IPS-18c (cell line): Measurements from ENCODE around the gene ZHX3.

ENCODE experiments used
- H3K4me3 ChIP-seq: 2 replicates; pipeline ENCODE4 v1.7.0; 2013; ENCODE audit warnings: low read depth, mild to moderate bottlenecking, low read length, moderate library complexity; ENCODE audit not compliant: insufficient read depth
- H3K9me3 ChIP-seq: one replicate; pipeline ENCODE4 v1.6.1; 2013; ENCODE audit warnings: mild to moderate bottlenecking, low read length, moderate library complexity; ENCODE audit not compliant: control insufficient read depth, insufficient read depth

The ZHX3 gene

GRCh38 chr20:41357424-41358163 is 40.1 kb upstream of the ZHX3 start:
- no peak overlapping the region for H3K4me3 ChIP-seq
- H3K9me3 ChIP-seq, result no peaks in the 10 kb centered on the region

GRCh38 chr20:41356951-41357350 is 39.4 kb upstream of the ZHX3 start:
- Histone ChIP-seq H3K9me3 (no peaks in the 10 kb centered on the region), H3K4me3 (no peak overlapping the region)

GRCh38 chr20:41355598-41356203 is 38.2 kb upstream of the ZHX3 start:
- Histone ChIP-seq H3K4me3 (no peak overlapping the region), H3K9me3 (no peaks in the 10 kb centered on the region)

GRCh38 chr20:41355192-41355591 is 37.7 kb upstream of the ZHX3 start:
- H3K4me3 ChIP-seq, result no peak overlapping the region
- H3K9me3 ChIP-seq, result no peaks in the 10 kb centered on the region

- H3K4me3 ChIP-seq, result no peak overlapping the region
- H3K9me3 ChIP-seq, result no peaks in the 10 kb centered on the region
Observed at GRCh38 chr20:41353530-41353929, 36.0 kb upstream of the ZHX3 start.

GRCh38 chr20:41352666-41353065 is 35.1 kb upstream of the ZHX3 start:
- Histone ChIP-seq H3K4me3 (no peak overlapping the region), H3K9me3 (no peaks in the 10 kb centered on the region)

GRCh38 chr20:41352106-41352505 is 34.6 kb upstream of the ZHX3 start:
- no peaks in the 10 kb centered on the region for H3K9me3 ChIP-seq
- no peak overlapping the region for H3K4me3 ChIP-seq

GRCh38 chr20:41350408-41350962 is 33.0 kb upstream of the ZHX3 start:
- Histone ChIP-seq H3K4me3 (no peak overlapping the region), H3K9me3 (no peaks in the 10 kb centered on the region)

- Histone ChIP-seq H3K9me3 (no peaks in the 10 kb centered on the region), H3K4me3 (no peak overlapping the region)
Observed at GRCh38 chr20:41349943-41350342, 32.4 kb upstream of the ZHX3 start.

GRCh38 chr20:41349266-41349665 is 31.7 kb upstream of the ZHX3 start:
- Histone ChIP-seq H3K4me3 (no peak overlapping the region), H3K9me3 (no peaks in the 10 kb centered on the region)

- no peaks in the 10 kb centered on the region for H3K9me3 ChIP-seq
- H3K4me3 ChIP-seq, result no peak overlapping the region
Observed at GRCh38 chr20:41348430-41349172, 31.1 kb upstream of the ZHX3 start.

- Histone ChIP-seq H3K9me3 (no peaks in the 10 kb centered on the region), H3K4me3 (no peak overlapping the region)
Observed at GRCh38 chr20:41347523-41348429, 30.2 kb upstream of the ZHX3 start.

- Histone ChIP-seq H3K9me3 (no peaks in the 10 kb centered on the region), H3K4me3 (no peak overlapping the region)
Observed at GRCh38 chr20:41345729-41346067, 28.2 kb upstream of the ZHX3 start.

- no peaks in the 10 kb centered on the region for H3K9me3 ChIP-seq
- H3K4me3 ChIP-seq, result no peak overlapping the region
Observed at GRCh38 chr20:41344938-41345728, 27.6 kb upstream of the ZHX3 start.

- H3K4me3 ChIP-seq, result no peak overlapping the region
- no peaks in the 10 kb centered on the region for H3K9me3 ChIP-seq
Observed at GRCh38 chr20:41344477-41344876, 26.9 kb upstream of the ZHX3 start.
